ENCODE data around the gene LECT2. TPM values are rescaled to one million over a fixed set of nuclear protein-coding genes. Genes with fewer than 3 reads are reported as not detected.

The LECT2 gene
- total RNA-seq, 2 donors from 2014 or later: not detected

DNA sequence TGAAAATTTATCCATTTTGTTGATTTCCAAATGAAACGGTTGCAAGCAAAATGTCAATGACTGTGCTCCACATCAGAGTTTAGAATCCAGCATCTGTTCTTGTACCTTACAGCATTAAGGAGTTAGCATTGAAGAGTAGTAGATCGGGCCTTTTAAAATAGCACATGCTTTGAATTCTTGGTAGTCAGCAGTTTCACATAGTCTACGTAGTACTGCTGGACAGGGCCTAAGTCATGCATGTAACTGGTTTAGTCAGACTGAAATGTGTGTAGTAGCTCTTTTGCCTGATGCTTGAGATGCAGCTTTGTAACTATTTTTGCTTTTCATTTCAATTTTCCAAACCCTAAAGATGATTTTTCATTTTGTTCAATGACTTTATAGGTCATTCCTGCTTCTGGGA, 19.8 kb downstream of the LECT2 start:
- Histone ChIP-seq H3K27me3 (replicated peaks; ENCODE audit: insufficient read depth) (peaks cover 12% of the 10 kb centered on the region), H3K9me3 (no peaks in the 10 kb centered on the region), H3K36me3 (no peaks in the 10 kb centered on the region), H3K4me3 (no peak overlapping the region), H3K27ac (no peak overlapping the region), H3K4me1 (ENCODE audit: control insufficient read depth in 1 of 2, low read depth in 2 of 2) (peaks cover 4 to 10% of the 10 kb centered on the region in 2 donors)
- DNase-seq (ENCODE audit: low spot score) (no peak), ATAC-seq (ENCODE audit: insufficient number of reproducible peaks, low FRiP score, low read depth) (no peak)
- TF ChIP-seq, protein P1, sequence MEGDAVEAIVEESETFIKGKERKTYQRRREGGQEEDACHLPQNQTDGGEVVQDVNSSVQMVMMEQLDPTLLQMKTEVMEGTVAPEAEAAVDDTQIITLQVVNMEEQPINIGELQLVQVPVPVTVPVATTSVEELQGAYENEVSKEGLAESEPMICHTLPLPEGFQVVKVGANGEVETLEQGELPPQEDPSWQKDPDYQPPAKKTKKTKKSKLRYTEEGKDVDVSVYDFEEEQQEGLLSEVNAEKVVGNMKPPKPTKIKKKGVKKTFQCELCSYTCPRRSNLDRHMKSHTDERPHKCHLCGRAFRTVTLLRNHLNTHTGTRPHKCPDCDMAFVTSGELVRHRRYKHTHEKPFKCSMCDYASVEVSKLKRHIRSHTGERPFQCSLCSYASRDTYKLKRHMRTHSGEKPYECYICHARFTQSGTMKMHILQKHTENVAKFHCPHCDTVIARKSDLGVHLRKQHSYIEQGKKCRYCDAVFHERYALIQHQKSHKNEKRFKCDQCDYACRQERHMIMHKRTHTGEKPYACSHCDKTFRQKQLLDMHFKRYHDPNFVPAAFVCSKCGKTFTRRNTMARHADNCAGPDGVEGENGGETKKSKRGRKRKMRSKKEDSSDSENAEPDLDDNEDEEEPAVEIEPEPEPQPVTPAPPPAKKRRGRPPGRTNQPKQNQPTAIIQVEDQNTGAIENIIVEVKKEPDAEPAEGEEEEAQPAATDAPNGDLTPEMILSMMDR (IDR thresholded peaks at IDR 0.05): no peak

DNA sequence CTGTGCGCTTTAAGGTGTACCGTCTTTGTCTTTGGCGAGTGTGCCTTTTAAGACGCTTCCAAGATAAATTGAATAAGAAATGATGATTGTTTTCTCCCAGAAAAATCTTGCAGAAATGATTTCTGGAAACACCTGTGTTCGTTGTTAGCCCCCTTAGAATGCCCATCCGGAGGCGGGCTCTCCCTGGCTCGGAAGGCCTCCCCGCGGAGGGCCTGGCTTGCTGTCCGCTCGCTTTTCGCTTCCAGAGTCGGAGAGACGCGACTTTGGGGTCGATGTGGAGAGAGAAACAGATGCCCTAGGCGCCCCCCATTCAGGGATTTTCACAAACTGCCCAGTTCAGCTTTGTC, 23.9 kb downstream of the LECT2 start:
- Histone ChIP-seq H3K9me3 (no peaks in the 10 kb centered on the region), H3K27me3 (replicated peaks; ENCODE audit: insufficient read depth) (peaks cover 16% of the 10 kb centered on the region), H3K4me1 (ENCODE audit: control insufficient read depth in 1 of 2, low read depth in 2 of 2) (peaks cover 5 to 10% of the 10 kb centered on the region in 2 donors), H3K36me3 (no peaks in the 10 kb centered on the region), H3K4me3 (no peak overlapping the region), H3K27ac (no peak overlapping the region)
- TF ChIP-seq, protein P1 (IDR thresholded peaks at IDR 0.05): no peak
- no peak for DNase-seq (ENCODE audit: low spot score)
- no peak for ATAC-seq (ENCODE audit: insufficient number of reproducible peaks, low FRiP score, low read depth)

DNA sequence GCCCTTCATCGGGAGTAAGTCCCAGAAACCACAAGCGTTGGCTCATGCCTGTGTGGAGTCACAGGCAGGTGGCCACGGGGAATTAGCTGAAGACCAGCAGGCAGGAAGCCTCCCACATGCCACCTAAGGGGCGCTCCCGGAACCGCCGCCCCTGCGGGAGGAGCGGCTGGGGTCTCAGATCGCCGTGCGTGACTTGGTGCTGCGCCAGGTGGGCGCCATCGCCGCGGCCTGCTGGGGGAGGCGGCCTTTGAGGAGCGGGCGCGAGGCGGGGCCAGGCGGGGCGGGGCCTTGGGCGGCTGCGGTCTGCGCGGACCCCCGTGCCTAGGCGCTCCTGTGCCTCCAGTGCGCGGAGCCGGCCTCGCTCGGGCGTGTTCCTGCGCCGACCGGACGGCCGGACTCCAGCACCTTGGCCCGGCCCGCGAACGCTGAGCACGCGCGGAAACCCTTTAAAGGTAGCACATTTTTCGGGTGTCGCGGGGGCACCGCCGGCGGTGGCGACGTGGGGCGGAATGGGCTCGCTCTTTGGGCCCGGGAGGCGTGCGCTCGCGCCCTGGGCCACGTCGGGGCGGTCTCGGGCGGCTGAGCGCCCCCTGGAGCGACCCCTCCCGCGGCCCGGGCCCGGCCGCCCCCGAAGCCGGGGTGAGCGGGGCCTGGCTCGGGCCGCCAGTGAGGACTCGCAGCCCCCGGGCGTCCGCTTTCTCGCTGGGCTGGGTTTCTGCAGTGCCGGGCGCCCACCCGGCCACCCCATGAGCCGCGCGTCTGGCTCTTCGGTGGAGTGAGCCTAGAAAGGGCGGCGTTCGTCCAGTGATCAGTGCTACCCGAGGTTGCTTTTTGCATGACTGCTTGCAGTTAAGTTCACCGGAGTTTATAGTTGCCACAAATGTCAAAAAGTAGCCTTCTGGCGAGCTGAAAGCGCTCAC, 24.5 kb downstream of the LECT2 start:
- ATAC-seq (ENCODE audit: insufficient number of reproducible peaks, low FRiP score, low read depth) (no peak), DNase-seq (ENCODE audit: low spot score) (no peak)
- Histone ChIP-seq H3K4me1 (ENCODE audit: control insufficient read depth in 1 of 2, low read depth in 2 of 2) (peaks cover 5 to 10% of the 10 kb centered on the region in 2 donors), H3K27ac (no peak overlapping the region), H3K27me3 (replicated peaks; ENCODE audit: insufficient read depth) (peaks cover 16% of the 10 kb centered on the region), H3K36me3 (no peaks in the 10 kb centered on the region), H3K4me3 (peak overlapping the region; percentile 59), H3K9me3 (no peaks in the 10 kb centered on the region)
- TF ChIP-seq, protein P1 (IDR thresholded peaks at IDR 0.05): no peak

DNA sequence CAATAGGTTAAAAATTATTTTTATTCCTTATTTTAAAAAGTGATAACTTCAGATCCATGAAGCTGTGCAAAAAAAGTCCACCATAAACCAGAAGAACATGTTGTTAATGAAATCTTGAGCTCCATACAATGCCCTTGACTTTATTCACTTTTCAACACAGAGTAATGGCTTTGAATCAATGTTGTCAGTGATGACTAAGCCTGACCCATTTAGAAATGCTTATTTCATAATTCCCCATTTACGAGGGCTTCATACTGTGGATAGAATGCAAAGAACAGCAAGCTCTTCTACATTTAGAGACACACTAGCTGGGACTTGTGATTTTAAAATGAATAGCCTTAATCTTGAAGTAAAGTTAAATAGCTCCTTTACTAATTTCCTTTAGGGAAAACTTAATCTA, 33.4 kb downstream of the LECT2 start:
- TF ChIP-seq, protein P1 (IDR thresholded peaks at IDR 0.05): no peak
- H3K9me3 ChIP-seq: no peaks in the 10 kb centered on the region
- H3K4me3 ChIP-seq: no peak overlapping the region
- no peak for ATAC-seq (ENCODE audit: insufficient number of reproducible peaks, low FRiP score, low read depth)
- H3K27ac ChIP-seq: no peak overlapping the region
- no peaks in the 10 kb centered on the region for H3K36me3 ChIP-seq
- no peaks in the 10 kb centered on the region for H3K4me1 ChIP-seq (ENCODE audit: control insufficient read depth in 1 of 2, low read depth in 2 of 2)
- DNase-seq (ENCODE audit: low spot score): no peak
- no peaks in the 10 kb centered on the region for H3K27me3 ChIP-seq (replicated peaks; ENCODE audit: insufficient read depth)

DNA sequence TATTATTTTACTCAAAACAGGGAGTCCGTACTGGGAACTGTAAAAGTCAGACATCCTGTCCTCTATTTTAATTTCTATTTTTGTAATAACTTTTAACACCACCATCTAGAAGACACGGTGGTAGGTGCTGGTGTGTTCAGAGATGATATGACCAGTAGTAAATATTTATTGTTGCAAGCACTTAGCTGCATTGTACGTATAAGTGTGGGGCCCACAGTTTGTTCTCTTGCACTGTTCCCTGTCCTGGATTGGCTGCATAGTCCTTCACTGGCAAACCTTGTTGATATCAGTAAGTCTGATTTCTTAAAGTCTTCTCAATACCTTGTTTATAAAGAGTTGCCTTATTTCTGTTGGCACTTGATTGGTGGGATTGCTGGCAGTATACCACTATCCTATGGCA, 34.6 kb downstream of the LECT2 start:
- TF ChIP-seq, protein P1 (IDR thresholded peaks at IDR 0.05): no peak
- Histone ChIP-seq H3K4me1 (ENCODE audit: control insufficient read depth in 1 of 2, low read depth in 2 of 2) (no peaks in the 10 kb centered on the region), H3K27me3 (replicated peaks; ENCODE audit: insufficient read depth) (no peaks in the 10 kb centered on the region), H3K4me3 (no peak overlapping the region), H3K9me3 (no peaks in the 10 kb centered on the region), H3K27ac (no peak overlapping the region), H3K36me3 (no peaks in the 10 kb centered on the region)
- ATAC-seq (ENCODE audit: insufficient number of reproducible peaks, low FRiP score, low read depth): no peak
- DNase-seq (ENCODE audit: low spot score): no peak
